GM19463 (cell line): ENCODE measurements around the gene CNGB1.
A peak's percentile ranks its signal among the peaks of the same experiment; 100 is the strongest.
"Not testable (repeated sequence)": the region's sequence is repeated elsewhere in the genome, so short reads cannot be mapped to it uniquely, and the experiment has no call there.

Experiments
- ATAC-seq: cut with Tn5 transposase; IDR thresholded peaks from one replicate; pipeline ENCODE4 v1.9.1; 2021; ENCODE audit warnings: mild to moderate bottlenecking, moderate library complexity; ENCODE audit not compliant: unreplicated experiment

The CNGB1 gene

DNA sequence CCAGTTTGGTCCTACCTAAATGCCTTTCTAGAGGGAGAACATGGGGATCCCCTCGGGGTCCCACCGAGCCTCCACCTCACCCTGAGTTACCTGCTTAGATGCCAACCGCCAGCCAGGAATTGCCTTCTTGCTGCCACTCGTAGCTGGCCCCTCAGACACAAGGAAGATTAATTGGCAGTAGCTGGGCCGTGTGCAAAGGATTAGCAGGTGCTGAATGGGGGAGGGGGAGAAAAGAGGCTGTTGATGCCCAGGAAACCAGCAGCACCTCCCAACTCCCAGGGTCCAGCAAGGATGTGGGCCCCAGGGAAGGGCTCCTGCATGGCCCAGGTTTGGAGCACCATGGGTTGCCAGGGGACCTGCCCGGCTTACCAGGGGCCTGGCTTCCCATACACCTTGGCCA lies at the start of gene CNGB1:
CNGB1 (minus strand) TSS at position 159 of the 400 bp plus-strand sequence. CDS start 3,842 bp downstream, outside the sequence.
- ATAC-seq: no peak

DNA sequence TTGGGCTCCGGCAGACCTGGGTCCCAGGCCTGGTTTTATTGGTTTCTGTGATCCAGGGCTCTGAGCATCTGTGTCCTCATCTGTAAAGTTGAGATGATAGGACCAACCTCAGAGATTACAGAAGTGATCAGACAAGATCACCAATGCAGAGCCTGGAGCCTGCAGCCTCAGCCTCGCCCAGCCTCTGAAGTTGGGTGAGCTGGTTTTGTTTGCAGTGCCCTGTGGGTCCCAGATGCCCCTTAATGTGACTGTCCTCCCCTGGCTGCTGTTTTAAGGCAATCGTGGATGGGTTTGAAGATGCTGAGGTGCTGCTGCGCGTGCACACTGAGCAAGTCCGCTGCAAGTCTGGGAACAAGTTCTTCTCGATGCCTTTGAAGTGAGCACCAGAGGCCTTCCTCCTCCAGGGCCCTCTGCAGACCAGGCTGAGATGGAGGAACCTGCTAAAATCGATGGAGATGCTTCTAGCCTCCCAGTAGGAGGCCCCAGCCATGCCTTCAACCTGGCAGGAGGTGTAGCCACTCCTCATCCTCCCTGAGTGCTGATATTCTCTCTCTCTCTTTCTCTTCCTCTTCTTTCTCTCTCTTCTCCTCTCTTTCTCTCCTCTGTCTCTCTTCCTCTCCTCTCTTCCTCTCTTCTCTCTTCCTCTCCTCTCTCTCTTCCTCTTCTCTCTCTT lies 49.1 kb upstream of the CNGB1 start:
- ATAC-seq: no peak

DNA sequence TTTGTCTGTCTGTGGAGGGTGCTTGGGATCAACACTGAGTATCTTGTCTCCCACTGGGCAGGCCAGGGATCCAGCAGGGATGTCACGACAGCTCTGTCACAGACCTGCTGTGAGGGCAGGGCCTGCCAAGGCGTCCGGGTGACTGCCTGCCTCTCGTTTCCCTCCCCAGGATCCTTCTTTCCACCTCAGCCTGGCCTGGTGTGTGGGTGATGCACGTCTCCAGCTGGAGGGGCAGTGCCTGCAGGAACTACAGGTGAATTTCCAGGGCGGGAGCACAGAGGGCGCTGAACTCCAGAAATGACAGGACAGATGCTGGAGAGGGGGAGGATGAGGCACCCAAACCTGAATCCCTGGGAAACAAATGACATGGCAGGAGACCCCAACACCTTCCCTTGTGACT lies 47.9 kb upstream of the CNGB1 start:
- ATAC-seq: no peak

DNA sequence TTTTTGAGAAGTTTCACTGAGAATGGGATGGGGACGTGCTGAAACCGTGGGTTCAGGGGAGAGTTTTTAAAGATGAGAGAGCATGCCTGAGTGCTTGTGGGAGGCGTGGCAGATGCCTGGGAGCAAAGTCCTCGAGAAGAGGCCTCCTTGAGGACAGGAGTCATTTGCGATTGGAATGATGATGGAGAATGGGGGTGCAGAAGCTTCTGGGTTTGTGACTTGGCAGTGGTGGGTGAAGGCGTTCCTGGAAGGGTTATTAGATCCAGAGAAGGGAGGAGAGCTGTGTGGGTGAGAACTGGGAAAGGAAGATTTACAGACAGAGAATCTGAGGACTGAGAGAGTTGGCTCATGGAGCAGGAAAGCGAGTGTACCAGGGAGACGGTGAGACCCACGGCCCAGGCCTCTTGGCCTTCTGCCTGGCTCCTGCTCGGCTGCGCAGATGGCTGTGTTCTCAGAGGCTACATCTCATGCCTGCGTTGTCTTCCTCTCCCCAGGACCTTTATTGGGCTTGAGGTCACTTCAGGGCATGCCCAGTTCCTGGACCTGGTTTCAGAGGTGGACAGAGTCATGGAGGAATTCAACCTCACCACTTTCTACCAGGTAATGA lies 46.0 kb upstream of the CNGB1 start:
- no peak for ATAC-seq

DNA sequence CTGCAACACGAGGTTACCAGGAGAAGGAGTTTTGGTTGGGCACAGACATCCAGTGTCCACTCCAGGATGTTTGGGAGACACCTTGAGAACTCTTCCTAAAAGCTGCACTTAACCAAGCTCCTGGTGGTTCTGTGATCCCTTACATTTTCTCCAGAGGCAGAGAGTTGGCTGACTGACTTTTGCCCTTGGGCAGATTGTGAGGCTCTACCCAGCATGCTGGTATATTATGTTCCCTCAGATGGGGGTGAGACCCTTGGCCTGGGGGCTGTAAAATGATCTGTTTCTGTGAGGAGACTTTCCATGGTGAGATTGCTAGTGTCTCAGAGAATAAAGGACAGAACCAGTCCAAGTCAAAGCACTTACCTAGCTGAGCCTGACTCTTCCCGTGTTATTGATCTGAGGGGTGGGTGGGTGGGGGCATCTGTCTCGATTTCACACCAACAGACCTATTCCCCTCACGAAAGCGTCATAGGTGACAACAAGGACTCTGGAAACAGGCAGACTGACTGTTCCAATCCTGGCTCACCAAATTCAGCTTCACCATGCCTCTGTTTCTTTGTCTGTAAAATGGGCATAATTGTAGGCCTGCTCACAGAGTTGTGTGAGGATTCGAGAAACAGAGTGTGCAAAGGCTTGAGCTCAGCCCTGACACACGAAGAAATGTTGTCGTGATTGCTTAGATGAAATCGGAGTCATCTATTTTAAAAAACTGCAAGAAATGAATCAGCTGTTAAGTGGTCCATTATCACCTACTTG lies 42.5 kb upstream of the CNGB1 start:
- no peak for ATAC-seq

DNA sequence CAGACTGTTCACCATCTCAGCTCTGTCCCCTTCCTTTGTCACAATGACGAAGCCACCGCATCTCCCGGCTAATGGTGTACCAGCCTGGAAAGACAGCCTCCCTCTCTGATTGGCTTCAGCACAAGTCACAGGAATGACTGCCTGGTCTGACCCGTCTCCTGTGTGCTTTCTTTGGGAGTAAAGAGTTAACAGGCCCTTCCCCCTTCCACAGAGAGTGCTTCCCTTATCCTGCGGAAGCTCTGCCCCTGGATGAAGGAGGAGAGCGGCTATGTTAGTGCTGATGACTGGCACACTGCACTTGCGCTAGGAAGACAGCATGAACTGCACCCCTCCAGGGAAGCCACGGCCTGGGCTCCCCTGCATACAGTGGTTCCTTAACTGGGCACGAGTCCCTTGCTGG lies 41.6 kb upstream of the CNGB1 start:
- no peak for ATAC-seq

DNA sequence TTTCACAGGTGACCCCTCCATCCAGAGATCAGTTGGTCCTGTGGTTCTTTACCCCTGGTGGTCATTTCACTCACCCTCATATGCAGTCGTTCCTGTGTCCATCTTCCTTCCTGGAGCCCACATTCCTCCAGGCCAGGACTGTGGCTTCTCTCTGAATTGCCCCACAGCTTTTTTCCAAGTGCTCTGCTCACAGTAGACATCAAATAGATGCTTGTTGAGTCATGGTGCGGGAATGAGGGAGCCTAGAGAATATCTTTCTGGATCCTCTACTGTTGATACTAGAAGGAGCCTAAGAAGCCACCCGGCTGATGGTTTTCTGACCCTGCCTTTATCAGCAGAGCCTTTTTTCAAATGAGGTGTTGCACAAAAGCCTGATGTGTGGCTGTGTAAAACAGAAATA lies 40.7 kb upstream of the CNGB1 start:
- ATAC-seq: no peak

DNA sequence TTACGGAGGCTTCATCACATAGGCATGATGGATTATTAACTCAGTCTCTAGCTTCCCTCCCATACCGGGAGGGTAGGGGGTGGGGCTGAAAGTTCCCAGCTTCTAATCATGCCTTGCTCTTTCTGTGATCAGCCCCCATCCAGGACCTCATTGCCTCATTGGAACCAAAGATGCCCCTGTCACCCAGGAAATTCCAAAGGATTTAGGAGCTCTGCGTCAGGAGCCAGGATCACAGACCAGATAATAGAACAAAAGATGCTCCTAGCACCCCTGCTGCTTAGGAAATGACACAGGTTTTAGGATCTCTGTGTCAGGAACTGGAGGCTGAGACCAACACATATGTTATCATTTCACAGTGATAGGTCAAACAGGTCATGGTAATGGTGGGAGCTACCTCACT lies 40.0 kb upstream of the CNGB1 start:
- ATAC-seq: no peak

DNA sequence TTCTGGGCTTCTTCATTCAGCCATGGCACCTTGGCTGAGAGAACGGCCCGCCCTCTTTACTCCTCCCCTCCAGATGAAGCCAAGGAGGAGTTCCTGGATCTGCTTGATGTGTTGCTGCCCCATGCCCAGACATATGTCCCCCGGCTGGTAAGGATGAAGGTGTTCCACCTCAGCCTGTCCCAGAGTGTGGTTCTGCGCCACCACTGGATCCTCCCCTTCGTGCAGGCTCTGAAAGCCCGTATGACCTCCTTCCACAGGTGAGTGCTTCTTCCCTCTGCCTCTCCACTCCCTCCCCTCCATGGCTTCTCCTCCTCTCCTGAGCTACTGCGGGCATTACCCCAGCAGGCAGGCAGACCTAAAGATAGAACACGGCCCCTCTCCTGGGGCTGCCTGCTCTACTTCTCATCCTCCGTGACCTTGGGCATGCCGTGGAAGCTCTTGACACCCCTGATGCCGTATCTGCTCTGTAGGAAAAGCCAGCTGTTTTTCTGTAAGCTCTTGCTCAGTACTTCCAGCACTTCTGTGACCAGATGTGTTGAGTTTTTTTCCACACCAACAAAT lies 39.0 kb upstream of the CNGB1 start:
- no peak for ATAC-seq

DNA sequence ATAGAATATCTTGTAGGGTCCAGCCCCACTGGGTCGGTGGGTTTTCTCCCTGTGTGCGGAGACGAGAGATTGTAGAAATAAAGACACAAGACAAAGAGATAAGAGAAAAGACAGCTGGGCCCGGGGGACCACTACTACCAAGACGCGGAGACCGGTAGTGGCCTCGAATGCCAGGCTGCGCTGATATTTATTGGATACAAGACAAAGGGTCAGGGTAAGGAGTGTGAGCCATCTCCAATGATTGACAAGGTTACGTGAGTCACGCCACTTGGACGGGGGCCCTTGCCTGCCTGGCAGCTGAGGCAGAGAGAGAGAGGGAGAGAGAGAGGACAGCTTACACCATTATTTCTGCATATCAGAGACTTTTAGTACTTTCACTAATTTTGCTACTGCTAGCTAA lies 33.8 kb upstream of the CNGB1 start:
- not testable (repeated sequence) for ATAC-seq

DNA sequence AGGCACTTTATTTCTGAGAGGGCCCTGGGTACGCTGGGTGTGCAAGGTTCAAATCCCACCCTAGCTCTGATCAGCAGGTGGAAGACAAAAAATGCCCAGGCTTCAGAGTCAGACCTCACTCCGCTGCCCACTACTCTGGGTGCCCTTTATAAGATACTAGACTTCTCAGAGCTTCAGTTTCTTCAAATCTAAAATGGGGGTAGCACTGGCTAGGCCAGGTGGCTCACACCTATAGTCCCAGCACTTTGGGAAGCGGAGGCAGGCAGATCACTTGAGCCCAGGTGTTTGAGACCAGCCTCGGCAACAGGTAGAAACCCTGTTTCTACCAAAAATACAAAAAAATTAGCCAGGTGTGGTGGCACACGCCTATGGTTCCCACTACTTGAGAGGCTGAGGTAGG lies 32.0 kb upstream of the CNGB1 start:
- ATAC-seq: no peak

DNA sequence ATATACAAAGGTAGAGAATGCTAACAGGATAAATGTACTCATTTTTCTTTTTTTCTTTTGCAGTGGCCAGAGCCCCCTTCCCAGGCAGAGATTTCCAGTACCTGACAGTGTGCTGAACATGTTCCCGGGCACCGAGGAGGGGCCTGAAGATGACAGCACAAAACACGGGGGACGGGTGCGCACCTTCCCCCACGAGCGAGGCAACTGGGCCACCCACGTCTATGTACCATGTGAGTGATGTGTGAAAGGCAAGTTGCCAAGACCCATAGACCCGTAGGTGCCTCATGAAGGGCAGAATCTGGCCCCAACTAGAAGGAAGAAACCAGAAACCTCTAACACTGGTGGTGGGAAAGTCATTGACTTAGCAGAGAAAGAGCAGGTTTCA lies 31.5 kb upstream of the CNGB1 start:
- no peak for ATAC-seq

DNA sequence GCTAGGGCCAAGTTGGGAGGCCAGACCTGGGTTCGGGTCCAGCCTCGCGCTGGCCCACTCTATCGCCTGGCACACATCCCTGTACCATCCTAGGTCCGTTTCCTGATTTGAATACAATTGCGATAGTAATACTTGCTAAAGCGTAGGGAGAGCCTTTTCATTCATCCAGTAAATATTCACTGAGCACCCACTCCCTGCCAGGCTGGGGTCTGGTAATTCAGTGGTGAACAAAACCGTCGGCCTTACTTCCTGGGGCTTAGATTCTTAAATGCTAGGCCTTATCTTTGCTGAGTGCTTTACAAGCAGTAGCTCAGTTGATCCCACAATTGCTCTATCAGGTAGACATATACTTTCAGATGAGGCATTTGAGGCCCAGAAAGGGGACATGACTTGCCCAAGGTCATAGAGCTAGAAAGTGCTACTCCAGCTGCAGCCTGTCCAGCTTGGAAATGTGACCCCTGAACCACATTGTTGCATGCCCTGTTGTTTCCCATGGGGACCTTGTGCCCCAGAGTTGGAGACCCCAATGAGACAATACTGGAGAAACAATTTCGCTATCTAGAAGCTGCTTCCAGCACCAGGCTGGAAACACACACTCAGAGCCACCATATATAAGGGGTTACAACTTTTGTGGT lies 31.0 kb upstream of the CNGB1 start:
- ATAC-seq: no peak

DNA sequence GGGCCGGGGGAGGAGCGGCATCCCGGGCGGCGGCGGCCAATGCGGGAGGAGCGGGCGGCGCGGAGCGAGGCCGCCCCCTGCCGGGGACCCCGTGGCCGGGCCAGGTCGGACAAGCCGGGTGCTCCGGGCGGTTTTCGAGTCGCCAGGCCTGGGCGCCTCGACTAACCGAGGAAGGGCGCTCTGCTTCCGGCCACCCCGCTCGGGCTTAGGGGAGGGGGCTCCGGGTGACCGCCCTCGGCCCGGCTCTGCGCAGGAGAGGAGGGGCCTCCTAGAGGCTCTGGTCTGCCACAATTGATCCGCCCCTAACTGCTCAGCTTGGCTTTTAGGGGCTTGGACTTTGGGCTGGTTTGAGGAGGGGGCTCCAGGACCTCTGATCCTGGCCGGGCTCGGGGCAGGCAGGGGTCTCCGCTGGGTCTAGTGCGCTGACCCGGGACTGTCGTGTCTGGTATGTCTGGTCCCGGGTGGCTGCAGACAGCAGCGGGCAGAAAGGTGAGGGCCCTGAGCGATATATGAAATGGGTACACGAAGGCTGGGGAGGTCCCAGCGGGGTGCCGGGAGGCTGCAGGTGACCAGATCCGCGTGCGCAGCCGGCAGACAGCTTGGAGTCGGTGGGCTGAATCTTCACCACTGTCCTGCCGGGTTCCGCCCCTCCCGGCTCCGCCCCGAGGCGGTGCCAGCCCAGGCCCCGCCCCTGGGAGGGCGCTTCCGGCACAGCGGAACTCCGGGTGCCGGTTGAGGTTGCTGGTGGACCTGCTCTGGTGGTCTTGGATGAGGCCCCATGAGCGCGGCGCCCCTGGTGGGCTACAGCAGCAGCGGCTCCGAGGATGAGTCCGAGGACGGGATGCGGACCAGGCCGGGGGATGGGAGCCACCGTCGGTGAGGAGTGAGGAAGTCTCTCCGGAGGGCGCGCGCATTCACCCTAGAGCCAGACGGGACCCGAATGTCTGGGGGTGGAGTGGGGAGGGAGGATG lies 30.1 kb upstream of the CNGB1 start, which contains the start of gene USB1:
USB1 (plus strand) TSS at position 702 of the 971 bp plus-strand sequence; CDS start at position 779, 77 bp downstream.
- ATAC-seq: peak; percentile 77

DNA sequence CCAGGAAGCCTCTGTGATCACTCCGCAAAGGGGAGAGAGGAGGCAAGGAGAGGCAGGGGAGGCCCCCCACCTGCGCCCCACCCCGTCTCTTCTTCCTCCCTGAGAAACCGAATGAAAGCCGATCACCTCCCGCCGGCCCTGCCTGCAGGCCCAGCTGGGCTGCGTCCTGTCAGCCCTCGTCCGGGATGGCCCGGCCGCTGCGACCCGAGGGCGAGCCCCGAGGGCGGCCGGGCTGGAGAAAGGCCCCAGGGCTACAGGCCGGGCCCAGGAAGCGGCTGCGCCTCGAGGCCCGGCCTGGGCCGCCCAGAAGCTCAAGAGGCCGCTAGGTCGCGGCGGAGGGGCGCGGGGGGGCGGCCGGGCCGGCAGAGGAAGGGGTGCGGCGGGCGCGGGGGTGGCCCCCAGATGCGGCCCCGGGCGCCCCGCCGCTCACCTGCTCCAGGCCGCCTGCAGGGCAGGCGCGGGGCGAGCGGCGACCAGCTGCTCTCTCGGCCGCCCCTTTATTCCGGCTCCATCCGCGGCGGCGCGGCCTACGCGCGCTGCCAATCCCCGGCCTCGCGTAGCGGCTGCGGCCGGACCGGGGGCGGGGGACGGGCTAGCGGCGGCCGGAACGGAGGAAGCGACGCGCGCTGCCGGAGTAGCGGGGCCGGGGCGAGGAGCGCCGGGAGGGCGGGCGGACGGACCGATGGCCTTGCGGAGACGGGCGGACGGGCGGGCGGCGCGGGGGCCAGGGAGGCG lies 29.2 kb upstream of the CNGB1 start, which contains the start of gene ZNF319:
ZNF319 (minus strand) TSS at position 702 of the 735 bp plus-strand sequence. CDS start 2,407 bp downstream, outside the sequence.
- peak; percentile 16 for ATAC-seq

DNA sequence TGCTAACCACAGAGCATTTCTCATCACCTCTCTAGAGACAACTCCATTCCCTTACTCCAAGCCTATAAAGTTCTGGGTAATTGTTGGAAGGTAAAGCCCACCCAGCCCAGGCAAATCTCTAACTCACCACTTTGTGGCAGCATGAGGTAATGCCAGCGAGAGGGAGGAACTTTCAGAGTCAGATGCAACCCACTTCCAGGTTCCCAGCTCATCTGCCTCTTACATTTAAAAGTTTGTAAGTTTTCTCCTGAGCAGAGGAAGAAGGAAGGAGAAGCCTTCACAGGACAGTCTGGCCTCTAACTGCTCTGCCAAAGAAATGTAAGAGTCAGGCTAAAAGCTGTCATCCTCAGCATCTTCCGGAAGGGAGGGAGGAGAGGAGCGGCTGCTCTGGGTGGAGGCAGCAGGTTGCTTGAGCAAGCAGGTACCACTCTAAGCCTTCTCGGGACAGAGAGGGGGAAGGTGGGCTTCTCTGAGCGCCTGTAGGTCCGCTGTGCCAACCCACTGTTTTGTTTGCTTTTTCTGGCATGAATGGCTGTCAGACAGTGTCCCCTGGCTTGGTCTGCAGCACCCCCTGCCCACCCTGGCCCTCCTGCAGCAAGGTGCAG lies 28.5 kb upstream of the CNGB1 start:
- no peak for ATAC-seq

DNA sequence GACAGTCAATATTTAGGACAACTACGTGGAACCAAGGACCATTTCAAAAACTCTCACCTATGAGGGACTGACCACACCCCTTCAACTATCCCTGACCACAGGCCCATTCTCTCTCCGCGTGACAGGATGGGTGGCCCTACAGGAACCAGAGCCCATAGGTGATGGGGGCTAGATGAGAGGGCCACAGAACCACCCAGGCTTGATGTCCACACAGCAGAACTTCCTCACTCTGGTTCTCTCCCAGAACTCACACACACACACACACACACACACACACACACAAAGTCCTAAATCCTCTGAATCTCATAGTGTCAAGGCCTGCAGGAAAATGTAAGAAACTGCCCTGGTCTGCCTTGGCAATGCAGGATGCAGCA lies 28.1 kb upstream of the CNGB1 start:
- no peak for ATAC-seq

DNA sequence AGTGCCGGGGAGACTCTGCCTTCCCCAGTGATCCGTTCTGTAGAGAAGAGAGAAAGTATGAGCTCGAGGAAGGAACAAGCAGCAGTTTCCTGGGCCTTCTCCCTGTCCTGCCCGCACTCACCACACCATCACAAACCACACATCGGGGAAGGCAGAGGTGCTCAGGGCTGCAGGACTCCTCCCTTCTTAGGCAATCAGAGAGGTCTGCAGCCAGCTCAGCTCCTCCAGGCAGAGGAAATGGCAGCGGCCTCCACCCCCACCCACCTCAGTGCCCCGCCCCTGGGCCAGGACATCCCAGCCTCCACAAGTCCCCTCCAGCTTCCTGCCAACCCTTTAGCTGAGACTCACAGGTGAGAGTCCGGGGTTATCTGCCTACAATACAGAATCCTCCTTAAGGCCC lies 27.6 kb upstream of the CNGB1 start:
- no peak for ATAC-seq
